Thyroid gland (tissue), 4 donors: ENCODE data around the gene CLDN5.

ENCODE experiments used
- CTCF ChIP-seq, 6 experiments: fragments of 200-600 bp in 3 of 6; fragments of 450-650 bp in 3 of 6; sonication (generic) in 3 of 6; IDR thresholded peaks; one replicate each; pipeline ENCODE4 v1.5.1; 2016 to 2019; ENCODE audit warnings: antibody characterized with exemption in 6 of 6, mild to moderate bottlenecking in 2 of 6, inconsistent platforms in 1 of 6, moderate library complexity in 1 of 6
- POLR2A ChIP-seq, 2 donors: fragments of 450-650 bp; IDR thresholded peaks; one replicate each; pipeline ENCODE4 v1.6.1; 2017; ENCODE audit warnings: antibody characterized with exemption in 2 of 2, mild to moderate bottlenecking in 2 of 2, moderate library complexity in 1 of 2

- no peak for TF ChIP-seq CTCF (IDR thresholded peaks at IDR 0.05)
- no peak for TF ChIP-seq POLR2A (IDR thresholded peaks at IDR 0.05)
These were observed 9.6 kb upstream of the CLDN5 start for GRCh38 chr22:19533857-19534256.
